Bronchial smooth muscle cell (primary cell): Measurements from ENCODE around the gene HAGH. TPM values are rescaled to one million over a fixed set of nuclear protein-coding genes. Genes with fewer than 3 reads are reported as not detected.

ENCODE experiments used
- total RNA-seq: library from RNA; depleted of rRNA; stranded (reverse); fragments of >200 nt; gene quantifications from 2 replicates; pipeline ENCODE4 v1.2.1, GENCODE V29; 2014

The HAGH gene
- total RNA-seq, result 24.7 and 25.4 TPM in 2 replicates

DNA sequence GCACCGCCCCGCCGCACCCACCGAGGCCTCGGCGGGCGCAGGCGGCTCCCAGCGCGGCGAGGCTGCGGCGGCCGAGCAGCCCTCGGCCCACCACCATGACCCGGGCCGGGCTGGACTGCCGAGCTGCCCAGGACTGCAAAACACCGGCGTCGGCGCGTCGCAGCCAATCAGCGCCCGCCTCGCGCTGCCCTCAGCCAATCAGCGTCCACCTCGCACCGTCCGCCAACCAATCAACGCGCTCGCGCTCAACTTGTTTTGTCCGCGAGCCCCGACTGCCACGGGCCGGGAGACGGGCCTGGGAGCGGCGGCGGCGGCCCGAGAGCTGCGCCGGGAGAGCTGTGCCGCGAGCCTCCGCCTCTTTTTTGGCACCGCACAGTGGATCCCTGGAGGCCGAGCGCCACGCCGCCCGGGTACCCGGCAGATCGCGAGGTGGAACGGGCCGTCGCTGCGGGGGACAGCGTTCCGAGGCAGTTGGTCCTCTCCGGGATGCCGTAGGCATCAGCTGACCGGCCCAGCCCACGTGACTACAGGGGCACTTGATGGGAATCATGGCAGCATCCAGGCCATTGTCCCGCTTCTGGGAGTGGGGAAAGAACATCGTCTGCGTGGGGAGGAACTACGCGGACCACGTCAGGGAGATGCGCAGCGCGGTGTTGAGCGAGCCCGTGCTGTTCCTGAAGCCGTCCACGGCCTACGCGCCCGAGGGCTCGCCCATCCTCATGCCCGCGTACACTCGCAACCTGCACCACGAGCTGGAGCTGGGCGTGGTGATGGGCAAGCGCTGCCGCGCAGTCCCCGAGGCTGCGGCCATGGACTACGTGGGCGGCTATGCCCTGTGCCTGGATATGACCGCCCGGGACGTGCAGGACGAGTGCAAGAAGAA, at the start of gene HAGH, which contains the start of gene FAHD1:
HAGH (minus strand) TSS at position 135 of the 883 bp plus-strand sequence; CDS start at position 97, 38 bp downstream.
FAHD1 (plus strand) TSS at position 516 of the 883 bp plus-strand sequence; CDS start at position 549, 33 bp downstream.

DNA sequence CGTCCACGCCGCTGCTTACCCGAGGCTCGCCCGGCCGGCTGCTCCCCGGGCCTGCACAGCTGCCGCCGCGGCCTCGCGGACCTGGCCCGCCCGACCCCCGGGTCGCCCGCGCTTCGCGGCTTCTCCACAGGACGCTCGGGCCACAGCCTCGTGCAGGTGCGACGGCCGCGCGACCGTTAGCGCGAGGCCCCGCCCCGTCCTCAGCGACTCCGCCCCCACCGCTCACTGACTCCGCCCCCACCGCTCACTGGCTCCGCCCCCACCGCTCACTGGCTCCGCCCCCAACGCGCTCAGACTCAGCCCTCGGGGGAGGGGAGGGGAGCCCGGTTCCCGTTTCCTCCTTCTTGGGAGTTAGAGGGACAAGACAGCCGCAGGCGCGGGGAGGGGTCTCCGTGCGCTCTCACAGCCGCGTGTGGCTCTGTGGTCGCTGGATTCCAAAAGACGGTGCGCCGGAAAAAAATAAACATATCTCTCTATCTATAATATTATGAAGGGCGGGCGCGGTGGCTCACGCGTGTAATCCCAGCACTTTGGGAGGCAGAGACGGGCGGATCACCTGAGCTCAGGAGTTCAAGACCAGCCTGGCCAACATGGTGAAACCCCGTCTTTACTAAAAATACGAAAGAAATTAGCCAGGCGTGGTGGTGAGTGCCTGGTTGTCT, 45.5 kb upstream of the HAGH start, which contains the start of gene MEIOB:
MEIOB (minus strand) TSS at position 191 of the 662 bp plus-strand sequence. CDS start 3,989 bp downstream, outside the sequence.

DNA sequence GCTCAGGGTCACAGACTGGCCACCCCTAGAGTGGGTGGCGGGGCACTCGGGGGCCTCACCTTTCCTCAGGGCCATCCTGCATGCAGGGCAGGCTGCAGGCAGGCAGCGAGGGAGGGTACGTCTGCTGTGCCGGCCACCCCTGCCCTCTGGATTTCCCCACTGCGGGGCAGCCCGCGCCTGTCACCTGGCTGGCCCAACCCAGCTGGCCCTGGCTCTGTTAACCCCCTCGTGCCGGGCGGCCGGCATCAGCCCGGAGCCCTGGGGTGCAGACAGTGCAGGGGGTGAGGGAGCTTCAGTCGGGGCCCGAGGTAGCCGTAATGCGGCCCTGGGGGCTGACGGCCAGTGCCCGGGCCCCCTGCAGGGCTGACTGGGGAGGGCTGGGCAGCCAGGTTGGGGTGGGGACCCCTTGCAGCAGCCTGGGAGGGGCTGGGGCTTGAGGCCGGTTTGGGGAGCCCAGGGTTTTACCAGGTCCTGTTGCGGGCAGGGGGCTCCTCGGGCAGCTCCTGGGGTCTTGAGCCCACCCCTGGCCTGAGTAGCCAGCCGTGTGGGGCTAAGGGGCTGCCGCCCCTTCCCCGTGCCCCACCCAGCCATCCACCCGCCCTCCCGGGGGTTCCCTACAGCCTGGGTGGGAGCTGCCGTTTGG, 32.9 kb downstream of the HAGH start, which contains the start of gene IGFALS:
IGFALS (minus strand) TSS at position 128 of the 643 bp plus-strand sequence; CDS start at position 75, 53 bp downstream.

DNA sequence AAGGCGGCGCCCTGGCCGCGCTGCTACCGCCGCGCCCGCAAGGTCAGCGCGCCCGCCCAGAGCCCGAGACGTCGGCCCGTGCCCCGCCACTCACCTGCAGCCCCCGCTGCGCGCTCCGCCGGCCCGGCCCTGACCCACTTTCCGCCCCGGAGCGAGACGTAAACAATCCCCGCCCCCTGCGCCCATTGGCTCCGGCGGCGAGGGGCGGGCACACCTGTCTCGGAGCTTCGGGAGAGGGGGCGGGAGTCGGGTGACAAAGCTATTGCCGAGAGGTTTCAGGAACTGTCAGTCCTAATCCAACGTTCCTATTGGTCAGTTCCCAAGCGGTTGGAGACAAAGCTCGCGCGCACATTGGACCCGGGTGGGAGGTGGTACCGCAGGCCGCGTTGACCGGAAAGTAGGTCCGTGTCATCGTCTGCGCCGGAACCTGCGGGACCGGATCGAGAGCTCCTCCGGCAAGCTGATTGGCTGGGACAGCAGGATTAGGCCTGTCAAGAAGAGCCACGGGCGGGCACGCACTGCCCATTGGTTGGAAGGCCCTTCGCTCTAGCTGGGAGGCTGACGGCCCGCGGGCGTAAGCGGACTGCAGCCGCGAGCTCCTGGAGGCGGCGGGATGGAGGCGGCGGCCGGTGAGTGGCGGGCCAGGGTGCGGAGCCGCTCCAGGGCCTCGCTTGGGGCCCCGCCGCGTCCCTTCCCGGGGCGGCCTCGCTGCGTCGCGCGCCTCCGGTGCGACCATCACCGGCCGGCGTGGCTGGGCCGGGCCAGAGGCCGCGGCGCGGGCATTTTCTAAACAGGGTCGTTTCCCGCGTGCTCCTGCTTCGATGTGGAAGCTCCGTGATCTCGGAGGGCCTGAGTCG, 44.0 kb downstream of the HAGH start, which contains the start of the genes NUBP2 and SPSB3:
NUBP2 (plus strand) TSS at position 553 of the 857 bp plus-strand sequence; CDS start at position 614, 61 bp downstream.
SPSB3 (minus strand) TSS at position 164 of the 857 bp plus-strand sequence. CDS start 1,088 bp downstream, outside the sequence.

DNA sequence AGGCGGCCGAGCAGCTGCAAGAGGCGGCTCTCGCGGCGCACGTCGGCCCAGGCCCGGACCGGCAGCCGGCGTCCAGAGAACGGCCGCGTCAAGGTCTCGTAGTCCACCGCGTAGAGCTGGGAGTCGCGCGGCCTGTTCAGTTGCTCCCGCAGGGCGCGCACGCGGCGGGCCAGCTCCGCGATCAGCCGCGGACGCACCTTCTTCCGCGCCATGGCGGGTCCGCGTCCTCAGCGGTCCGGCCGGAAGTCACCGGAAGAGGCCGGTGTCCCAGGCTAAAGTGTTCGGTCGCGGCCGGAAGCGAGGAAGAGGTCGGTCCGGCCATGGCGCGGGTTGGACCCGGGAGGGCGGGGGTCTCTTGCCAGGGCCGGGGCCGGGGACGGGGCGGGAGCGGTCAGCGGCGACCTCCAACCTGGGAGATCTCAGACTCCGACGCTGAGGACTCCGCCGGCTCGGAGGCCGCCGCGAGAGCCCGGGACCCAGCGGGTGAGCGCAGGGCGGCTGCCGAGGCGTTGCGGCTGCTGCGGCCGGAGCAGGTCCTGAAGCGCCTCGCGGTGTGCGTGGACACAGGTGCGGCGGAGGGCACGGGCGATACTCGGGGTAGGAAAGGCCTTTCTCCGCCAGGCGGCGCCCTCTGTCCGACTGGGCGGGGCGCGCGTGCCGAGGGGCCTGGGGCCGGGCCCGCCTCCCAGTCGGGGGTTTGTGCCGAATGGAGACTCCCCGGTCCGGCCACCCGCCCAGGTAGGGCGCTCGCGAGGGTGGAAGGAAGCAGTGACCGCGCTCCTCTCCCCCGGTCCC, 53.5 kb downstream of the HAGH start, which contains the start of gene MRPS34:
MRPS34 (minus strand) TSS at position 227 of the 795 bp plus-strand sequence; CDS start at position 212, 15 bp downstream.

DNA sequence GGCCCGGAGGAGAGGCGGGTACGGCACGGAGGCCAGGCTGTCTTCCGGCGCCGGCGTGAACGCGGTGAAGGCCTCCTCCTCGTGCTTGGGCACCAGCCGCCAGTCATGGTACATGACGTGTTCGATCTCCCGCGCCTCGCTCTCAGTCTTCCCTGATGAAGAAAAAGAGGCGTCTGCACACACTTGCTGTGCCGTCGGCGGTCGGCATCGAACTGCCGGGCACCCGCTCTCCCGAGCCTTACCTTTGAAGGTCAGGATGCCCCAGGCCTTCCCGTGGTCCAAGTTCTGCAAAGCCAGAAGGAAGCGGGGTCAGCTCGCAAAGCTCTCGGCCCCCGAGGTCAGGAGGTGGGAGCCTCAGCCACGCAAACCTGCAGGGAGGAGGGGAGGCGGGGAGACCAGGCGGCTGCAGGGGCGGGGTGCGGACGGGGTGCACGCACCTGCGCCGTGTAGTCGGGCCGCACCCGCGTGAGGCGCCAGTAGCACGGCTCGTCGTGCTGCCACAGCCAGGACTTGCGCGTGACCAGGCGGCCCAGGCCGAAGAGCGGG, 54.2 kb downstream of the HAGH start, which contains the start of gene EME2:
EME2 (plus strand) TSS at position 449 of the 546 bp plus-strand sequence. CDS start 418 bp downstream, outside the sequence.

DNA sequence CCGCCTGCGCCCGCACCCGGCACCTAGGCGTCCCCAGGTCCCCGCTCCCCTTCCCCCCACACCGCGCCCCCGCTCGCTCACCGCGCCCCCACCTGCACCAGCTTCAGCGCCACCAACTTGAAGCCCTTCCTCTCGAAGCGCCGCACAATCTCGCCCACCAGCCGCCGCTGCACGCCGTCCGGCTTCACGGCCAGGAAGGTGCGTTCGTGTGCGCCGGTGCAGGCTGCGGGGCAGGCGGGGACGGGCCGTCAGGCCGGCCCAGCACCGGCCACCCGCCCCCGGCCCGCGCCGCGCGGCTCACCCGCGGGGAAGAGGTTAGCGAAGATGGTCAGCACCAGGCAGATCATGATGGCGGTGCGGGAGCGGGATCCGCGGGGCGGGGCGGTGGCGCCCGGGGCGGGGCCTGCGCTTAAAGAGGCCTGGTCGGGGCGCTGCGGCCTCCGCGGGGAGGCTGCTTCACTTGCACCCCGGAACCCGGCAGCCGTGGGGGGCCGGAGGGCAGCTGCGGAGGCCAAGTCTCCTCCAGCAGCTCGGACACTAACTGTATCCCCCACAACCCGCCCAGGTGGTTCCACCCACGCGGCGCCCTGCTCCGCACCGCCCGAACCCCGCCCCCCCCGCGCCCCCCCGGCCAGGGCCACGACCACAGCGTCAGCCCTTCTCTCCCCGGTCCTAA, 55.3 kb downstream of the HAGH start, which contains the start of gene NME3:
NME3 (minus strand) TSS at position 356 of the 676 bp plus-strand sequence; CDS start at position 347, 9 bp downstream.

Other genes with a start within 250 kb of the HAGH start
- gene IFT140, start 214.8 kb downstream of the HAGH start, total RNA-seq, result 40.7 and 63.3 TPM in 2 replicates
- 4.3 and 6.4 TPM in 2 replicates for gene CRAMP1, start 214.5 kb downstream of the HAGH start, total RNA-seq
- gene JPT2, start 148.5 kb downstream of the HAGH start, total RNA-seq, result 7.3 and 12.8 TPM in 2 replicates
- gene MAPK8IP3, start 120.6 kb downstream of the HAGH start, total RNA-seq, result 47.4 and 52.1 TPM in 2 replicates
- gene NME3, start 55.3 kb downstream of the HAGH start, total RNA-seq, result 36.1 and 43.0 TPM in 2 replicates
- gene EME2, start 54.0 kb downstream of the HAGH start, total RNA-seq, result 6.3 and 6.4 TPM in 2 replicates
- 88.6 and 90.2 TPM in 2 replicates for gene MRPS34, start 53.7 kb downstream of the HAGH start, total RNA-seq
- 33.6 and 52.0 TPM in 2 replicates for gene SPSB3, start 44.3 kb downstream of the HAGH start, total RNA-seq
- 46.0 and 47.0 TPM in 2 replicates for gene NUBP2, start 43.9 kb downstream of the HAGH start, total RNA-seq
- under 0.01 TPM in 1 of 2 replicates, not detected in the other for gene IGFALS, start 33.1 kb downstream of the HAGH start, total RNA-seq
- 76.8 and 109 TPM in 2 replicates for gene FAHD1, start 381 bp upstream of the HAGH start, total RNA-seq
- not detected in 2 replicates for gene MEIOB, start 45.3 kb upstream of the HAGH start, total RNA-seq
- not detected in 2 replicates for gene HS3ST6, start 91.6 kb upstream of the HAGH start, total RNA-seq
- gene MSRB1, start 116.4 kb upstream of the HAGH start, total RNA-seq, result 7.8 and 9.0 TPM in 2 replicates
- not detected in 2 replicates for gene RPL3L, start 127.9 kb upstream of the HAGH start, total RNA-seq
- 197 and 259 TPM in 2 replicates for gene NDUFB10, start 132.7 kb upstream of the HAGH start, total RNA-seq
- 3,167 and 4,556 TPM in 2 replicates for gene RPS2, start 138.0 kb upstream of the HAGH start, total RNA-seq
- gene RNF151, start 140.0 kb upstream of the HAGH start, total RNA-seq, result not detected in 2 replicates
- 26.5 and 30.1 TPM in 2 replicates for gene TBL3, start 145.2 kb upstream of the HAGH start, total RNA-seq
- 0.16 TPM in 1 of 2 replicates, not detected in the other for gene NOXO1, start 154.6 kb upstream of the HAGH start, total RNA-seq
- gene GFER, start 157.4 kb upstream of the HAGH start, total RNA-seq, result 8.4 and 10.6 TPM in 2 replicates
- 2.7 and 2.9 TPM in 2 replicates for gene SYNGR3, start 163.1 kb upstream of the HAGH start, total RNA-seq
- 12.0 and 15.1 TPM in 2 replicates for gene ZNF598, start 183.0 kb upstream of the HAGH start, total RNA-seq
- 0.47 and 0.60 TPM in 2 replicates for gene NPW, start 193.0 kb upstream of the HAGH start, total RNA-seq
- gene NHERF2, start 200.1 kb upstream of the HAGH start, total RNA-seq, result 34.4 and 41.2 TPM in 2 replicates
- gene NTHL1, start 221.0 kb upstream of the HAGH start, total RNA-seq, result 43.2 and 62.1 TPM in 2 replicates
- gene TSC2, start 221.2 kb upstream of the HAGH start, total RNA-seq, result 46.2 and 78.6 TPM in 2 replicates